Tibial nerve (tissue), 4 donors: ENCODE results near the gene HOTAIR.

Source experiments
- CTCF ChIP-seq, 5 experiments: fragments of 200-600 bp in 3 of 5; fragments of 450-650 bp in 2 of 5; sonication (generic) in 3 of 5; IDR thresholded peaks; one replicate each; pipeline ENCODE4 v1.5.1; 2016 to 2019; ENCODE audit warnings: antibody characterized with exemption in 5 of 5, mild to moderate bottlenecking in 3 of 5, moderate library complexity in 2 of 5
- EP300 ChIP-seq, 2 donors: sonication (generic); formaldehyde crosslinking; IDR thresholded peaks; one replicate each; pipeline ENCODE4 v1.6.1; 2017; ENCODE audit warnings: antibody characterized with exemption in 2 of 2, mild to moderate bottlenecking in 1 of 2
- POLR2A ChIP-seq, 2 donors: fragments of 450-650 bp; IDR thresholded peaks; one replicate each; pipeline ENCODE4 v1.6.1; 2017; ENCODE audit warnings: antibody characterized with exemption in 2 of 2, mild to moderate bottlenecking in 2 of 2, moderate library complexity in 2 of 2

GRCh38 chr12:53971686-53972085, 3.1 kb downstream of the HOTAIR start:
- no peak for TF ChIP-seq CTCF (IDR thresholded peaks at IDR 0.05)
- no peak for TF ChIP-seq POLR2A (IDR thresholded peaks at IDR 0.05)
- TF ChIP-seq EP300 (IDR thresholded peaks at IDR 0.05), result no peak
